ENCODE results near the gene ATP4A.

The ATP4A gene

DNA sequence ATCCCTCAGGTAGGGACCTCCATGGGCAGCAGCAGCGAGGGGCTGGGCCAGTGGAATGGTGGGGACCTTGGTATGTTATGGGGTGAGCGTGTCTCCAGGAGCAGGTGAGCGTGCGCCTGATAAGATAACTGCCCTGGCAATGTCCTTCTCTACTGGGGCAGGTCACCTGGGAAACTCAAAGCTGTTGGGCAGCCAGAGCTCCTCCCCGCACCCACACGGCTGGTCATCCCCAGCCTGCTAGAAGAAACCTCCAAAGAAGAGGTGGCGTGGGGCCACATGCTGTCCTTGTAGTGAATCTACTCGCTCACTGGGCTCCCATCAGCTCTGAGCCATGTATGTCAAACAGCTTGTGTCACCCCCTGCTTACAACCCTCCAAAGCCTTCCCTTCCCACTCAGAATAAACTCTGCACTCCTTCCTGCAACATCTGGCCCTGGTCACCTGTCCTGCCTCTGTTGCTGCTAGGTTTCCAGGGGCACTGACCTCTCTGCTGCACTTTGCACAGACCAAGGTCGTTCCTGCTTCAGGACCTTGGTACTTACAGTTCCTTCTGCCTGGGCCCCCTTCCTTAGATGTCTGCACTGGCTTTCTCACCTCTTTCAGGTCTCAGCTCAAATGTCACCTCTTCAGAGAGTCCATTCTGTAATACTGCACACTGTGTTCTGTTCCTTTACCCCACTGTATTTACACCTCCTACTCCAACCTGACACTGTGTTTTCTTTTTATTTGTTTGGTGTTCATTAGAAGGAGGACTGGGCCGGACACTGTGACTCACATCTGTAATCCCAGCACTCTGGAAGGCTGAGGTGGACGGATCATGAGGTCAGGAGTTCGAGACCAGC is 1.8 kb upstream of the ATP4A start:
- DNase-seq (ENCODE audit: low read depth in 1 of 2, low spot score in 1 of 2): no peak

DNA sequence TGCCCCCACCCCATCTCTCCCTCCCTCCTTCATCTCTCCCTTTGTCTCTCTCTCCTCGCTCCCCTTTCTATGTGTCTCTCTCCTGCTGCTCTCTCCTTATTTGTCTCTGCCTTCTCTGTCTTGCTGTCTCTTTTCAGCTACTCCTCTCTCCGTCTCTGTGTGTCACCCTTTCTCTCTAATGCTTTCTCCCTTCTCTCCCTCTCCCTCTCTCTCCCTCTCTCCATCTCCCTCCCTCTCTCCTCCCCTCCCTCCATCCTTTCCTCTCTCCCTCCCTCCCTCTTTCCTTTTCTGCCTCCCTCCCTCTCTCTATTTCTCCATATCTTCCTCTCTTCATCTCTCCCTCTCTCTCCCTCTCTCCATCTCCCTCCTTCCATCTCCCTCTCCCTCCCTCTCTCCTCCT is 682 bp downstream of the ATP4A start:
- DNase-seq (ENCODE audit: low read depth in 1 of 2, low spot score in 1 of 2): no peak

DNA sequence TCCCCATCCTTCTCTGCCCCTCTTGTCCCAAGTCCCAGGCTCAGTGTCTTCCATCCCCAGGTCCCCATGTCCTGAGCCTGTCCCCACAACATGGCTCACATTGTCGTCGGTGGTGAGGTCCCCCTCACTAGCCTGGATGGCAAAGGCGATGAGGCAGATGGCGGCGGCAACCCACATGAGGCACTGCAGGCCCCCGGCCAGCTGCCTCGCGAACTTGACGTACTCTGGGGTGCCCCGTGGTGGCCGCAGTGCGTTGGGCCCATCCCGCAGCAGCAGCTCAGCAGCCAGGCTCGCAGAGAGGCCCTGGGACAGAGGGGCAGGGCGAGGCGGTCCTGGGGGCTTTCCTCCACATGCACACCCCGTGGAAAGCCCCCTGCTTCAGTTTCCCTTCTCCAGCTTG is 1.1 kb downstream of the ATP4A start:
- DNase-seq (ENCODE audit: low read depth in 1 of 2, low spot score in 1 of 2): no peak

DNA sequence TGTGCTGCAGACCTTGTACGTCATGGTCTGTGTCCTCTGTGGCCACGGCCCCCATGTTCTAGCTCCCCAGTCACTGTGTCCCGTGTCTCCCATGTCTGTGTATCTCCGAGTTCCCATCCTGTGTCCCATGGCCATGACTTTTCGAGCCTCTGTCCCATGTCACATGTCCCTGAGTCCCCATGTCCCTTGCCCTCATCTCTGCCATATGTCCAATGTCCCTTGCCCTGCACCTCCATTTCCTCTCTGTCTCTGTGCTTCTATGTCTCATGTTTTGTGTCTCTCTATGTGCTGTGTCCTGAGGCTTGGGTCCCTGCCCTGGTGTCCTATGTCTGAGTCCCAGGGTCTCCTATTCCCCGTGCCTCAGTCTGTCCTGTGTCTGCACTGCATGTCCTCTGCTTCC is 2.0 kb downstream of the ATP4A start:
- no peak for DNase-seq (ENCODE audit: low read depth in 1 of 2, low spot score in 1 of 2)

DNA sequence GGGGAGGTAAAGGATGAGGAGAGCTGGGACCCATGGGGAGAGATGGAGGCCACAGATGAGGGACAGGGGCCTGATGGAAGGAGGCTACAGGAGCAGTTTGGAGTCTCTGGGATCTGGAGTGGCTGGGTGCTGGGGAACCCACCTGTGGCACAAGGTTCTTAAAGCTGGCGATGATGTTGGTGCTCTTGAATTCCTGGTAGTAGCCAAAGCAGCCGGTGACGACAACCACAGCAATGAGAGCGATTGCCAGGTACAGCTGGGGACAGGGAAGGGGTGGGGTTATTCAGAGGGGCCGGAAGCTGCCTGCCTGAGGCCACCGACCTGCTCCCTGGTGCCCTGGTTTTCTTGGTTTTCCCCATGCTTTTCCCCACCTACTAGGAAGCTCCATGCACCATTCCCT is 2.8 kb downstream of the ATP4A start:
- no peak for DNase-seq (ENCODE audit: low read depth in 1 of 2, low spot score in 1 of 2)

DNA sequence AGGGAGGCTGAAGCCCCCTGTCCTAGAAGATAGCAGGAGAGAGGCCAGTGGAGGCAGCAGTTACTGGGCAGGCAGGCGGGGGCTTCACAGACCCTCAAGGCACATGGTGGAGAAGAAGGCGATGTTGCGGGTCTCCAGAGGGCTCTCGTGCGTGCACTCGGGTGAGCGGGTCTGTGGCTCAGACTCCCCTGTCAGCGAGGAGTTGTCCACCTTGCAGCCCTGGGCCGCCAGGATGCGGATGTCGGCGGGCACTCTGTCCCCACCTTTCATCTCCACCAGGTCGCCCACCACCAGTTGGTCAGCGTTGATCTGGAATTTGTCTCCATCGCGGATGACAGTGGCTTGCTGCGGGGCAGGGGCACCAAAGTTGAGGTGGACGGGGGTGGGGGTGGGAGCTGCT is 3.2 kb downstream of the ATP4A start:
- DNase-seq (ENCODE audit: low read depth in 1 of 2, low spot score in 1 of 2): no peak

DNA sequence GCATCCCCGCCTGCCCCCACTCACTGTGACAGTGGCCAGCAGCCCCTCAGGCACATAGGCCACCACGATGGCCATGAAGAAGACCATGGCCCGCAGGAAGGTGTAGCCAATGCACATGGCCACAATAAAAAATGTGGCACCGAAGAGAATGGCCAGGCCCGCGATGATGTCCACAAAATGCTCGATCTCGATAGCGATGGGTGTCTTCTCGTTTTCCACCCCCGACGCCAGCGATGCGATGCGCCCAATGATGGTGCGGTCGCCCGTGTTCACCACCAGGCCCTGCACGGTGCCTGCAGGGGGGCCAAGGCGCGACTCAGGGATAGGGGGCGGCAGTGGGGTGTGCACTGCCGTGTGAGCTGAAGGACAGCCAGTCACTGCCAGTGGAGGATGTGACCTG is 3.7 kb downstream of the ATP4A start:
- DNase-seq (ENCODE audit: low read depth in 1 of 2, low spot score in 1 of 2): no peak

DNA sequence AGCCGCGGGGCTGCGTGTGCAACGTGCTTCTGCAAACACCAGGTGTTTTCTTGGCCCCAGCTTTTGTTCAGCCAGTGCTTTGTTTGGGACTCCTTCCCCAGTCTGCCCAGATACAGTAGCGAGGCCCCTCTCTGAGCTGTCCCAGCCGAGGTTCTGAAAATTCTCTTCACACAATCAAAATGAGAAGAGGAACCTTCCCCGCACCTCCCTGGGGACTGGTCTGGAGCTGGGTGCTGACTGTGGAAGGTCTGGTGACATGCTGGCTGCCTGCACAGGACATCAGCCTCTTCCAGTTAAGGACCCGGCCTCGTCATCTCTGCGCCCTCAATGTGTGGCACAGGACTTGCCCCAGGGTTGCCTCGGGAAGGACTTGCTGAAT is 4.2 kb downstream of the ATP4A start:
- no peak for DNase-seq (ENCODE audit: low read depth in 1 of 2, low spot score in 1 of 2)

DNA sequence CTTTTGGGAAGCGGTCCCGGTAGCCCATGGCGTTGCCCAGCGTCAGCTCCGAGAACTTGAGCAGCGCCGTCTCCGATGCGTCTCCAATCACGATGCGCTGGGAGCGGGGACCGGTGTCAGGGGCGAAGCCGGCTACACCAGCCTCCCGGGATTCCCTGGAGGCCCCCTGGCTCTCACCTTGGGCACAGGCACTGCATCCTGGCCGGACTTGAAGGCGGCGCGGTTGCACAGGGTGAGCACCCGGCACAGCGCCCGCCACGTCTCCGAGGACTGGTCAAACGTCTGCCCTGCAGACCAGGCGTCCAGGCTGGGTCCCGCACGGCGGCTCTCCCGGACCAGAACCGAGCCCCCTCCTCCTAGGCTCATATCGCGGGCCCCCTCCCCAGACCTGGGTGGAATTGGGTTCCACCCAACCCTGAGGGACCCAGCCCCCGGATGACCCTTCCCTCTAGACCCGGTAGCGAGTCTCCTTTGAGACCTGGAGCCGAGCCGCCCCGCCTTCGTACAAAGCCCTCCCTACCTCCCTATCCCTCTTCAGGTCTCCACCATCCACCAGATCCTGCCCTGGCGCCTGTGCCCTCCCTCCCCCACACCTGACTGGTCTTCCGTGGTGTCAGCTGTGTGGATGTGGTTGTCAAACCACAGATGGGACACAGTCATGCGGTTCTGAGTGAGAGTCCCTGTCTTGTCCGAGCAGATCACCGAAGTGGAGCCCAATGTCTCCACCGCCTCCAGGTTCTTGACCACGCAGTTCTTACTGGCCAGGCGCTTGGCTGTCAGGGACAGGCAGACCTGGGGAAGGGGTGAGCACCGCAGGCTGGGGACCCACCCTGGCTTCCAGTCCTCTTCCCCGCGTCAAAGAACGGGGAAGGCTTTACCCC is 4.8 kb downstream of the ATP4A start:
- no peak for DNase-seq (ENCODE audit: low read depth in 1 of 2, low spot score in 1 of 2)

DNA sequence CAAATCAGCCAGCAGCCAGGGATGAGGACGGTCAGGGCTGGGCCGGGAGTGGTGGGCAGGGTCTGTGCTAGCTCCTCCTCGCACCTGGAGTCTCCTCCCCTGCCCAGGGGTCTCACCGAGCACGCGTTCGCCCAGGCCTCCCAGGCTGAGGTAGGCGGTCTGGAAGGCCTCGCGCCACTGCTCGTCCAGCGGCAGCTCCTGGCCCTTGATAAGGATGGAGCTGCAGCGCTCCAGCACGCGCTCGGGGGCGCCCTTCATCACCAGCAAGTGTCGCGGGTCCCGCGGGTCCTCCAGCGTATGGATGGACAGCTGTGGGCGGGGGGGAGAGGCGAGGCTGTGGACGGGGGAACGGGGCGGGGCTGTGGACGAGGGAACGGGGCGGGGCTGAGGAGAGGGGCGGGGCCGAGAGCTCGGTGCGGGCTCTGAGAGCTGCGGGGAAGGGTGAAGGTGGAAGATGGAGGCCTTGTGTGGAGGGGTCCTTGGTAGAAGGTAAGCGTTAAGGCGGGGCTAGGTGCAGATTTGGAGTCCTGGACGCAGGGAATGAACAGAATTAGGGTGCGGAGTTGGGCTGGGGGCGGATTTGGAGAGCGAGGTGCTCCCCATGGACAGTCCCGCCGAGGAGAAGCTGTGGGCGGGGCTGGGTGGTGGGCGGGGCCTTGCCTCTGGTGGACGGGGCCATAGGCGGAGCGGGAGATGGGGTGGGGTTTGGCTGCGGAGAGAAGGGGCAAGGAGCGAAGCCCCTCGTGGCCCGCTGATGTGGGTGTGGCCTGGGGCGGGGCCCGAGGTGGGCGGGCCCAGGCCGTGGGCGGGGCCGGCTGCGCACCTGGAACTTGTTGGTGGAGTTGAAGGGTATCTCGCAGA is 5.7 kb downstream of the ATP4A start:
- DNase-seq (ENCODE audit: low read depth in 1 of 2, low spot score in 1 of 2): peak in 1 of 2 donors; percentile 46

DNA sequence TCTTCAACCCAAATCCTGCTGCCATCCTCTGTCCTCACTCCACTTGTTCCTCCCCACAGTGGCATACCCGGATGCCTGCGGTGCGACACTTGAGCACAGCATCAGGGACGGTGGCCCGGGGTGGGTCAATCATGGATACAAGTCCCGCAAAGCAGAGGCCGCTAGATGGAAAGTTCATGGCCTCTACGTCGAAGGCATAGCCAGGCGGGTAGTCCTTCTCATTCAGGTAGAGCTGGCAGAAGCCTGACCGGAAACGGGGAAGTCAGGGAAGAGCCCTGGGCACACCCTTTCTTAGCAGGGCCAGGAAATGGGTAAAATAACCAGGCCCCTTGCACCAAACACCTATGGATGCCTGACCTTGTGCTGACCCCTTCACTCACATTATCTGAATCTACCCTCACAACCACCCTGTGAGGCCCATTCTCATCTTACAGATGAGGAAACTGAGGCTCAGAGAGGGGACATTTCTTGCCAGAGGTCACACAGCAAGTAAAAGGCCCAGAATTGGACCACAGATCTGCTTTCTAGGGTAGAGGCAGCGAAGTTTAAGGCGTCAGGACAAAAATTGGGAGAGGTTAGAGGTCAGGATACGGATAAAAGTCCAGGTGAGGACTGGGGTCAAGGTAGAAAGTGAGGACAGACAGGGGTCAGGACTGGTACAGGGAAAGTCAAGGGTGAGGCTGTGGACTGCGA is 6.5 kb downstream of the ATP4A start:
- no peak for DNase-seq (ENCODE audit: low read depth in 1 of 2, low spot score in 1 of 2)

DNA sequence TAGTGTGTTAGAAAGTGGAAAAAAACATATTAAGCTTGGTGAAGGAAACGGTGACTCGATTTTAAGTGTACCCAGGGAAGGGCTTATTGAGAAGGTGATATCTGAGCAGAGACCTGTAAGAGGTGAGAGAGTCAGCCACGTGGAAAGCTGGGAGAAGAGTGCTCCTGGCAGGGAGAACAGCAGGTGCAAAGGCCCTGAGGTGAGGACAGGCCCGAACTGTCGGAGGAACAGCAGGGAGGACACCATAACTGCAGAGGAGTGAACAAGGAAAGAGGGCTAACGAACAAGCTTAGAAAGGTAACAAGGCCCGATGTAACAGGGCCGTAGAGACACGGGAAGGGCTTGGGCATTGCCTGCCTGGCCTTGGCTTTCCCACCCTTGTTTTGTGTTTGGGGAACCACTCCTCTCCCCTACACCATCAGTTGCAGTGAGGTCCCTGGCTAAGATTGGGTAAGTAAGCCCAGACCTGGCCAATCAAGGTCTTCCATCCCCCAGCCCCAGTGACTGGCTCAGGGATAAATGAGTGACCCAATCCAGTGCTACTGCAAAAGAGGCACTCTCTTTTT is 7.3 kb downstream of the ATP4A start:
- DNase-seq (ENCODE audit: low read depth in 1 of 2, low spot score in 1 of 2): no peak

DNA sequence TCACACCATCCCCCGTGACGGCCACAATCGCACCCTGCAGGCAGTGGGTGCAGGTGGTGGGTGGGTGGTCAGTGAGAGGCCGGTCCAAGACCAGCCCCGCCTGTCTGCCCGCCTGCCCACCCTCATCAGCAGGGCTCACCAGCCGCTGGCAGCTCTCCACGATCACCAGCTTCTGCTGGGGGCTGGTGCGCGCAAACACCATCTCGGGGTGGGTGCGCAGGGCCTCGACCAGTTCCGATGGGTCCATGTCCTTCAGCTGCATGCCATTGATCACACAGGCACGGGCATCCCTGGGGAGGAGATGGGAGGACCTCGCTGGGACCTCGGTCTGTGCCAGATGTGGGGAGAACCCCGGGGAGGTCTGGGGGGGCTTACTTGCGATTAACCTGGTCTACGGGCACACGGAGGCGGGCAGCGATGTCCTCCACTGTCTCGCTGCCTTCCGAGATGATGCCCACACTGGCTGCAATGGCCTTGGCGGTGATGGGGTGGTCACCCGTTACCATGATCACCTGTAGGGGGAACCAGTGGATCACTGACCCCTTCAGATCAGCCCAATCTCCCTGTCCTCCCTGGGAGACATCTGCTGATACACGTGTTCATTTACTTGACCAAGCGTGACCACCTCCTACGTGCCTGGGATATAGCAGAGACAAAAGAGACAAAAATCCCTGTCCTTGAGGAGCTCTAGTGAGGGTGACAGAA is 8.0 kb downstream of the ATP4A start:
- no peak for DNase-seq (ENCODE audit: low read depth in 1 of 2, low spot score in 1 of 2)

DNA sequence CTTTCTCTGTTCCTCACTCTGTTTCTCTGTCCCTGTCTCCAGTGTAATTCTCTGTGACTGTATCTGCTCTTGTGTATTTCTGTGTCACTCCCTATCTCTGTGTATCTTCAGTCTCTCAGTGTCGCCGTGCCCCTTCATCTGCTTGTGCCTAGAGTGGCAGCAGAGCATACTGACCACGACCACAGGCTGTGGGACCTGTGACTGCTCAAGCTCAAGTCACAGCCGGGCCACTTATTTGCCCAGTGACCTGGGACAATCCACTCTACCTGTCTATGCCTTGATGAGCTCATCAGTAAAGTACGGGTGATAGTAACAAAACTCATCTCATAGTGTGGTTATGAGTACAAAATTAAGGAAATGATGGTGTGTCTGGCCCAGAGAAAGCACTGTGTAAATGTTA is 9.4 kb downstream of the ATP4A start:
- DNase-seq (ENCODE audit: low read depth in 1 of 2, low spot score in 1 of 2): no peak

DNA sequence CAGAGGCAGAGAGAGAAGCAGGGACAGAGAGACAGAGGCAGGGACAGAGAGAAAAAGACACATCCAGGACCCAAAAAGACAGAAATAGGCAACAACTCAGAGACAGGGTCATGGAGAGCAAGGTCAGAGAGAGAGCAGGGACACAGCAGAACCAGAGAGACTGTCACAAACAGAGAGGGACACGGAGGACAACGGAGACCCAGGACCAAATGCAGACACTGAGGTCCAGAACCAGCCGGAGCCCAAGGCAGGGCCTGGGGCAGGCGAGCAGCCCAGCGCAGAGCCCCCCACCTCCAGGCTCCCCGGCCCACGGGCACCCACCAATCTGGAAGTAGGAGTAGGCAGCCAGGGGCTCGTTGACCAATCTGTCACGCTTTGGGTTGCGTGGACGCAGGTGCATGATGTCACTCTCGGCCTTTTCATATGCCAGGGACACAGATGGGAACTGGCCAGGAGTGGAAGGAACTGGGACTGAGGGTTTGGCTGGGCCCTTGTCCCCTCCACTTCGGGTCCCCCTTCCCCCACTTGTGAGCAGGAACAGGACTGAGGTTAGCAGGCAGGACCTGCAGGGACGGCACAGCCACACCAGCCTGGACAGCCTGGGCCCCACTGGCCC is 10.0 kb downstream of the ATP4A start:
- no peak for DNase-seq (ENCODE audit: low read depth in 1 of 2, low spot score in 1 of 2)

DNA sequence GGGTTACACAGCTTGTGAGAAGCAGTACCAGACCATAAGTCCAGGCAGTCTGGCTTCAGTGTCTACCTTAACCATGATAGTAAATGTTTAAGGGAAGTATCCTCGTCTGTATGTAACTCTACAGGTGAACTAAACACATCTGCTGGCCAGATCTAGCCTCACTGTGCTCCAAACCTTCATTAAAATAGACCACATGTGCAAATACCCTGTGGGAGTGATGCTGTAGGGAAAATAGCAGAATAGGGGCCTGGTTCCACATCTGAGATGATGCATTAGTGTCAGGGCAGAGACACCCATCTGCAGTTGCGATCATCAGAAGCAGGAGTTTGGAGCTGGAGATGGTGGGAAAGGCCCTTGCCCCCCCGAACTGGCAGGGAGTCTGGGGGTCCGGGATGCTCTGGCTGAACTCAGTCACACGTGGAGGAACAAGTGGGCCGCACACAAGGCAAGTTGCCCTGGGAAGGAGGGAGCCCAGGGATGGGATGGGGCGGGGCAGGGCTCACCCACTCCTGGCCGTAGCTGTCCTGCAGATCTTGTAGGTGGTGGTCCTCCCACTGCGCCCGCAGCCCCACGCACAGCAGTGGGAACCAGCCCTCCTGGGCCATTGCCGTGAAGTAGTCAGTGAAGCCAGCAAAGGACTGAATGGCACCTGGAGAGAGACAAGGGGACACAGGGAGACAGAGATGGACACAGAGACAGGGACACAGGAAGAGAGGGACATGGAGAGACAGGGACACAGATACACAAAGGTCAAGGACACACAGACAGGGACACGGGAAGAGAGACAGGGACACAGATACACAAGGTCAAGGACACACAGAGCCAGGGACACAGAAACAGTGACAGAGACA is 10.7 kb downstream of the ATP4A start:
- no peak for DNase-seq (ENCODE audit: low read depth in 1 of 2, low spot score in 1 of 2)

DNA sequence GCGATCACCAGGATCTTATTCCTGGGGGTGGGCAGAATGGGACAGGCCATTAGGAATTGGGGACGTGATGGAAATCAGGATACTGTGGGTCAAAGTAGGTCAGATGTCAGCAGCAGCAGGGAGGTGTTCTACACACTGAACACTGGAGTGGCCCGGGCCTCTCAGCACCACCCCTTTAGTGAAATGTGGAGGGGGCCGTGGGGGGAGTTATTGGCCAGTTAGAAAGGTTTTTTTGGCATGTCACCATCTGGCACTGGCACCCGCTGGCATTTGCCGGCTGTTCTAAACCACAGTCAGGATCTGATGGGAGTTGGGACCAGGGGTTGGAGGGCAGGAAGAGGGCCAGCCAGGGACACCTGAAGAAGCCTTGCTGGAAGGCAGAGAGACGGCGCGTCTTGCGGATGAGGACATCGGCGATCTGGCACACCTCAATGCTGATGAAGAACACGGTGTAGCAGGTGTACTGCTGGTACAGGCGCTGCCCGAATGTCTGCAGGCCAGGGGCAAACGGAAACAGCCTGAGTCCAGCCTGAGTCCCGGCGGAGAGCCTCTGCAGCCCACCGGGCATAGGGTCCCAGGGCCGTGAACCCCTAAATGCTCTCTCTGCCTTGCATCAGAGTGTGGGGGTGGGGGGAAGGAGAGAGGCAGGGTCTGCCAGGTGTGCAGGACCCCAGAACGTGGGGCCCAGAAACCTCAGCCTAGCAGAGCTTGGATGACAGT is 12.2 kb downstream of the ATP4A start:
- no peak for DNase-seq (ENCODE audit: low read depth in 1 of 2, low spot score in 1 of 2)
